ENCODE results near the gene RAB5B.

GRCh38 chr12:55925870-55926737 is 47.8 kb upstream of the RAB5B start:
- TF ChIP-seq POLR2AphosphoS5 (IDR thresholded peaks at IDR 0.05) (no peak), EP300 (IDR thresholded peaks at IDR 0.05) (no peak), CTCF (IDR thresholded peaks at IDR 0.05) (no peak), POLR2A (IDR thresholded peaks at IDR 0.05) (no peak)

Data from sigmoid colon (tissue), 4 donors.